Activated naive CD4-positive, alpha-beta T cell treated with anti-CD3 and anti-CD28 coated beads, Interleukin-2, amount 50 U/mL, for 24 hours (primary cell): ENCODE measurements around the gene PVALEF.

Experiments
- H3K27ac Mint-ChIP-seq: one replicate; pipeline ENCODE4 v1.8.0; 2021; ENCODE audit warnings: mild to moderate bottlenecking, mixed read lengths
- H3K27me3 Mint-ChIP-seq: one replicate; pipeline ENCODE4 v1.8.0; 2021; ENCODE audit warnings: mixed read lengths
- H3K36me3 Mint-ChIP-seq: one replicate; pipeline ENCODE4 v1.8.0; 2021; ENCODE audit warnings: mixed read lengths
- H3K4me1 Mint-ChIP-seq: one replicate; pipeline ENCODE4 v1.8.0; 2021; ENCODE audit warnings: mixed read lengths
- H3K4me3 Mint-ChIP-seq: one replicate; pipeline ENCODE4 v1.8.0; 2021; ENCODE audit warnings: mild to moderate bottlenecking, mixed read lengths
- H3K9me3 Mint-ChIP-seq: one replicate; pipeline ENCODE4 v1.8.0; 2021; ENCODE audit warnings: mixed read lengths

Gene PVALEF

DNA sequence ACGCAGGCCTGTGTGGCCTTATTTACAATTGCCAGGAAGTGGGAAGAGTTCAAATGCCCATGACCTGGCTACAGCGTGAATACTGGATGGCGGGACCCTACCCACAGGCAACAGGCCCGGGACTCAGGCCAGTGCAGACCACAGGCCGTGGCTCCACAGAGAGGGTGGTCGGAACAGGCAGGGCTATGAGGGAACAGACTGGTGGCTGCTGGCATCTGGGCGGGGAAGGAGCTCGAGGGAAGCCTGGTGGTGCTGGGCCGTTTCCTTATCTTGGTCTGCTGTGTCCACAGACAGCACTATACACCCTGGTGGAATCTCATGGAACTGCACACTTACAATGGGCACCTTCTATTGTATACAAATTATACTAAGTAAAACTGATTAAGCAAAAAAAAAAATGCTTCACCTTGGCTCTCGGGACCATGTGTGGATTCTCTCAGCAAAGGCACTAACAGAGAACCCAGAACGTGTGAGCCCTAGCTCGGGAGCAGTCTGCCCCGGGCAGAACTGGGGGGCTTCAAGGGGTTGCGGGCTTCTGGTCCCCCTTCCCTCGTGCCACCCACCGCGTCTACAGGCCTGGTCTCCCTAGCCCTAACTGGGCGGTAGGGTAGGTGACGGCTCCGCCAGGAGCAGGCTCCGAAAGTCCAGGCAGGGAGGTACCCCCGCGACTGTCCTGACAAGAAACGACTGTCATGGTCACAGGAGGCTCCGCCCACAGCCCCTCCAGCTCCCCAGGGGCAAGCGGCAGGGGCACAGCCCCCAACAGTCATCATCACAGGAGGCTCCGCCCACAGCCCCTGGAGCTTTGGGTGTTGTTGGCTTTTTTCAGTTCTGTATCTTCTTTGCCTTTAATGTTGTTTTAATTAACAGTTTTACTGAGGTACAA lies 35.6 kb downstream of the PVALEF start:
- Mint-ChIP-seq H3K27ac (no peak overlapping the region), H3K4me3 (no peak overlapping the region), H3K9me3 (no peaks in the 10 kb centered on the region), H3K4me1 (no peaks in the 10 kb centered on the region), H3K27me3 (no peaks in the 10 kb centered on the region), H3K36me3 (no peaks in the 10 kb centered on the region)

DNA sequence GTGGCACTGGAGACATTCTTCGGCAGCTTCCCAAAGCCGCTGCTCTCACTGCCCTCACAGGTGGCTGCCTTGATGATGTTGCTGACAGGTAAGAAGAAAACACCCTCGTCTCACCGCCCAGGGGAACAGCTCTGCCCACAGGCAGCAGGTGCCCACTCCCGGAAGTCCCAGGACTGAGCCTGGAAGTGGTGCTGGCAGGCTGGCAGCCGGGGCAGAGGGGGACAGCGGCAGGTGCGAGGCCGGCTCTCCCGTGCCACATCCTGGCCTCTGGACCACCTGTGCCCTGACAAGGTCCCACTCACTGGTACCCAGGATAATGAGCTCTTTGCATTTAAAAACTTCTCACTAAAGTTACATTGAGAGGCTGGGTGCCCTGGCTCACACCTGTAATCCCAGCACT lies 37.0 kb downstream of the PVALEF start:
- H3K27me3 Mint-ChIP-seq = no peaks in the 10 kb centered on the region
- H3K9me3 Mint-ChIP-seq = no peaks in the 10 kb centered on the region
- H3K4me1 Mint-ChIP-seq = no peaks in the 10 kb centered on the region

DNA sequence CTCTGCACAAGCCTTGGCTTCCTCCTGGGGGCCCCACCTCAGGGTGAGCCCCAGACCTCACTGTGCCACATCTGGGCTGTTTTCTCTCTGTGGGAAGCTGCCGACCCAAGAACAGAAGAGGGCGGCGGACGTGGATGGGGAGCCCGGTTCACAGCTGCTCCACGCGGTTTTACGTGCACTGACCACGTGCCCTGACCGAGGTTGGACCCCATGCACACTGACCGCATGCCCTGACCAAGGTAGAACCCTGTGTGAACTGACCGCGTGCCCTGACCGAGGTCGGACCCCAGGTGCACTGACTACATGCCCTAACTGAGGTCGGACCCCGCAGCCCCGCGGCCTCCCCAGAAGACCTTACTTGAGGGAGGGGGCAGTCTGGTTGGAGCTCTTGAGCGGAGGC lies 37.8 kb downstream of the PVALEF start:
- no peaks in the 10 kb centered on the region for H3K36me3 Mint-ChIP-seq
- no peak overlapping the region for H3K27ac Mint-ChIP-seq
- H3K9me3 Mint-ChIP-seq = no peaks in the 10 kb centered on the region
- no peak overlapping the region for H3K4me3 Mint-ChIP-seq
- H3K27me3 Mint-ChIP-seq = no peaks in the 10 kb centered on the region
- H3K4me1 Mint-ChIP-seq = no peaks in the 10 kb centered on the region

More for the DNA sequence above, 37.0 kb downstream of the PVALEF start:
- Mint-ChIP-seq H3K4me3 (no peak overlapping the region), H3K27ac (no peak overlapping the region), H3K36me3 (no peaks in the 10 kb centered on the region)

DNA sequence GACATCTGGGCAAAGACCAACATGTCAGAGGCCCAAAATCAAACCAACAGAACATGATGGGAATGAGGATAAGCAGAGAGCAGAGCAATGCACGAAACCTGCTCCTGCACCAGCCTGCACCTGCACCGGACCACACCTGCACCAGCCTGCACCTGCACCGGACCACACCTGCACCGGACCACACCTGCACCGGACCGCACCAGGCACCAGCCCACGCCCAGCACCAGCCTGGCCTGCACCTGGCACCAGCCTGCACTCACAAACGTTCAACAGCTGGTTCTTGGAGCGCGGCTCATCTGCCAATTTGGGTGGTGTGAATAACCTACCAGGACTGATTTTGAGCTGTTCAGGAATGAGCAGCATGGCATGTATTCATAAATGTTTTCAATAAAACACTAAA lies 39.3 kb downstream of the PVALEF start:
- no peaks in the 10 kb centered on the region for H3K4me1 Mint-ChIP-seq
- no peaks in the 10 kb centered on the region for H3K9me3 Mint-ChIP-seq
- no peak overlapping the region for H3K4me3 Mint-ChIP-seq
- no peaks in the 10 kb centered on the region for H3K36me3 Mint-ChIP-seq
- no peaks in the 10 kb centered on the region for H3K27me3 Mint-ChIP-seq
- H3K27ac Mint-ChIP-seq = no peak overlapping the region

DNA sequence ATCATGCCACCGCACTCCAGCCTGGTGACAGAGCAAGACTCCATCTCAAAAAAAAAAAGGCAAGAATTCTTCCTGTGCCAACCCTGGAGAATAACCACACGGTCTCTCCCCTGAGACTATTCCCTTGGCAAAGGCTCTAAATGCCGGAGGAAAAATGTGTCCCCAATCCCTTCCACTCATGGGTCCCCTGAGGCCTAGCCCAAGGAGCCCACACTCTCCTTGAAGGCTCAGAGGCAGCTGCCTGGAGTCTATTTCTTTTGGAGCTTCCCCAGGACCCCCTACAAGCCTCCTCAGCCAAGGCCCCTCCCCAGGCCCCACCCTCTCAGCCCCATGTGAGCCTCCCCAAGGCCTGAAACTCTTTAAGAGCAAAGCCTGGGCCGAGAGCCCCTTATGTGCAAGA lies 40.9 kb downstream of the PVALEF start:
- Mint-ChIP-seq H3K27me3 (no peaks in the 10 kb centered on the region), H3K36me3 (no peaks in the 10 kb centered on the region), H3K27ac (no peak overlapping the region), H3K4me1 (no peaks in the 10 kb centered on the region), H3K9me3 (no peaks in the 10 kb centered on the region), H3K4me3 (no peak overlapping the region)

DNA sequence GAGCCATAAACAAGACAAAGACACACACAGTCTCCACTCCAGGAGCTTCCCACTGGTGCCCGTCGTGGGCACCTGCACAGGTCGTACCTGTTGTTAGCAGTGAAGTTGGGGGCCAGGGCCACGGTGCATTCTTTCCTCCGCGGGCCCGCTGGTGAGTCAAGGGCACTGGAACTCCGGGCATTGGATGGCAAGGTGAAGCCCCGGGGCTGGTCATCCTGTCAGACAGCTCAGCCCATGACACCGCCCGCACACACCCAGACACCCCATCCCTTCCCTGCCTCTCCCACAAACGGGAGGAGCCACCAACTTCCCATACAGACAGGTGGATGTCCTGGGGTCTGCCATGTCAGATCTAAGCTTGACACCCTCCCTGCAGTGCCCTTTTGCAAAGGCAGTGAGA lies 41.4 kb downstream of the PVALEF start:
- no peak overlapping the region for H3K4me3 Mint-ChIP-seq
- no peaks in the 10 kb centered on the region for H3K9me3 Mint-ChIP-seq
- H3K27me3 Mint-ChIP-seq = no peaks in the 10 kb centered on the region
- no peaks in the 10 kb centered on the region for H3K4me1 Mint-ChIP-seq
- H3K36me3 Mint-ChIP-seq = no peaks in the 10 kb centered on the region
- no peak overlapping the region for H3K27ac Mint-ChIP-seq

DNA sequence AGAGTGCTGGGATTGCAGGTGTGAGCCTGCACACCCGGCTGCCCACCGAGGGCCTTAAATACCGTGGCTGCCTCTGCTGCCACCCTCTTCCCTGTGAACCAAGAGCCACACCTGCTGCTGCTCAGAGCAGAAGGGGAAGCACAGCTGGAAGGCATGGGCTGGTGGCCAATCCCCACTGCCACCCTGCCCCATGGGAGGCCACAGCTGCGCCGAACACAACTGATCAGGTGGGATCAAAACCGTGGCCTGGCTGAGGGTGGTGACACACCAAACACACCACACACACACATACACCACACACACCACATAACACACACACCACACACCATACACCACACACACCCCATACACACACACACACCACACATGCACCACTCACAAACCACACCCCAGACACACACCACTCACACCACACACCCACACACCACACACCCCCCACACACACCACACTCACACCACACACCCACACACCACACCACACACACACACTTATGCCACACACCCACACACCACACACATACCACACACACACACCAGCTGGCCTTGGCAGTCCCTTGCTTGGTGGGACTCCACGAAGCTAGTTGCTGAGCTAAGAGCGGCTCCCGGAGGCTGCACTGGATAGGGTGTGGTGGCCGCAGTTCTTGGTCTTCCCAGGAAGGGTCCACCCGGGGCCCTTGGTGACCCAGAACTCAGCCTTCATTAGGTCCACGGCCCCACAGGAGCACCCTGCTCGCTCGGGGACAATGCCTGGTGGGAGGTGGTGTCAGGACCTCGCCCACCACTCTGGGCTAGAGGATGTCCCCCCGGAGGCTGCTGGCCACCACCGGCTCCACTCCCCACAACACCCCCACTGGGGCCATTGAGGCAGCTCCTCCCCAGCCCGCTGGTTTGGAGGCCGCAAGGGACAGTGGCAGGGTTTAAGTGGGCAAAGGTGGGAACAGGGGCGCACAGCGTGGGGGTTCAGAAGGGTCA lies 42.6 kb downstream of the PVALEF start:
- H3K36me3 Mint-ChIP-seq = no peaks in the 10 kb centered on the region
- H3K4me3 Mint-ChIP-seq = no peak overlapping the region

DNA sequence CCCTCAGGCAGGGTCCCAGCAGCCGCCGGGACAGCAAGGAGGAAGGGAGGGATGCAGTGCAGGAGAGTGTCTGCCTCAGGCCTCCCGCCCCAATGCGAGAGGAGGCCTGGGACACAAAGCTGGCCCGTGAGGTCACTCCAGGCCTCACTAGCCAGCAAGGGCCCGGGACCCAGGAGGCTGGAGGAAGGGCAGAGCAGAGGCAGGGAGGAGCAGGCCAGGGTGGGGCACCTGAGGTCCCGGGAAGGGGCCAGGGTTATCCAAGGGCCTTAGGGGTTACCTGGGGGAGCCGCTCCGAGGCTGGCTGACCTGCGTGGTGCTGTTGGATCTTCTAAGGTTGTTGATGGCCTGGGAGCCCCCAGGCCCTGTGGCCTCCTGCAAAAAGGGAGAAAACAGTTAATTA lies 43.3 kb downstream of the PVALEF start:
- Mint-ChIP-seq H3K9me3 (no peaks in the 10 kb centered on the region), H3K4me1 (no peaks in the 10 kb centered on the region), H3K27ac (no peak overlapping the region), H3K27me3 (no peaks in the 10 kb centered on the region), H3K36me3 (no peaks in the 10 kb centered on the region), H3K4me3 (no peak overlapping the region)

More for the DNA sequence above, 42.6 kb downstream of the PVALEF start:
- no peak overlapping the region for H3K27ac Mint-ChIP-seq
- no peaks in the 10 kb centered on the region for H3K4me1 Mint-ChIP-seq
- H3K9me3 Mint-ChIP-seq = no peaks in the 10 kb centered on the region
- no peaks in the 10 kb centered on the region for H3K27me3 Mint-ChIP-seq

DNA sequence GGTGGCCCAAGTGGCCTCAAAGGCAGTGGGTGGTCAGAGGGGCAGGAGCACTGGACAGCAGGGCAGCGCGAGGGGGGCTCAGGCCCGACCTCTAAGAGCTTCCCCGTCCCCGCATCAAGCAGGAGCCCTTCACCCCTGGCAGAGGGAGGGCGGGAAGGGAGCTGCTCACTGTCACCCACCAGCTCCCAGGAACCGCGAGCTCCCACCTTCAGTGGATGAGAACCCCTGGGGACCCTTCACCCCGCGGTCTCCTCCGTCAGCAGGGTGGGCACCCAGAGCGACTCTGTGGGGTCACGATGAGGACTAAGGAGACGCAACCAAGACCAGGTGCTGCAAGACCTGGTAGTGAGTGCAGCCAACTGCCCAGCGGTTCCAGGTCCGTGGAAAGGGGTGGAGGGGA lies 43.8 kb downstream of the PVALEF start:
- Mint-ChIP-seq H3K4me3 (no peak overlapping the region), H3K4me1 (no peaks in the 10 kb centered on the region), H3K27me3 (no peaks in the 10 kb centered on the region), H3K27ac (no peak overlapping the region), H3K36me3 (no peaks in the 10 kb centered on the region), H3K9me3 (no peaks in the 10 kb centered on the region)

DNA sequence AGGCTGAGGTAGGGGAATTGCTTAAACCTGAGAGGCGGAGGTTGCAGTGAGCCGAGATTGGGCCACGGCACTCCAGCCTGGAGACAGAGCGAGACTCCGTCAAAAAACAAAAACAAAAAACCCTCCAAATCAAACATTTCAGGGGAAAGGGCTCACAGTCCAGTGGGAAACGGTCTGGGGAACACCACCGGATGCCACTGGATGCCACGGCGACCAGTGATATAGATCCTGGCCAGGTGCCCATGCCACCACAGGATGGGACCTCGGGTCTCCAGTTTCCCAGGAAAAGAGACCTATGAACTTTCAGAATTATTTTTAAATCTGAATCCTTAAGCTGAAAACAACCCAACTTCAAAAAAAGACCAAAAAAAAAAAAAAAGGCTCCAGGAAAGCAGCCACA lies 45.2 kb downstream of the PVALEF start:
- Mint-ChIP-seq H3K9me3 (no peaks in the 10 kb centered on the region), H3K27me3 (no peaks in the 10 kb centered on the region), H3K4me1 (no peaks in the 10 kb centered on the region), H3K36me3 (no peaks in the 10 kb centered on the region), H3K4me3 (no peak overlapping the region), H3K27ac (no peak overlapping the region)

DNA sequence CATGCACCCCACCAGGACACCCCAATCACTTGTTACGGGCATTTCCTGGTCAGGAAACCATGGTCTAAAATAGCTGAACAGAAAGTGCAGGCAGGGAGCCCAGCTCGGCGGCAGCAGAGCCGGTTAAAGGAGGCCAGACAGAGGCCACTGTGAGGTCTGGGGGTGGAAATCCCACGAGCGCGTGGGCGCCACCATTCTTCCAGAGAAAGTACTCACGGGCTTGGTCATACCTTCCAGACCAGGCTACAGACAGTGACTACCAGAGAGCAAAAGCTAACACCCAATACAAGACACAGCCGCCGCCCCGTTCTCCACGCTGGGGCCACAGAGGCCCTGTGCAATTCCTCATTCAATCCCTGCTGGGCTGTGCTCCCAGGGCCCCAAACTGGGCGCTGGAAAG lies 45.6 kb downstream of the PVALEF start:
- no peaks in the 10 kb centered on the region for H3K9me3 Mint-ChIP-seq
- H3K4me1 Mint-ChIP-seq = no peaks in the 10 kb centered on the region
- no peaks in the 10 kb centered on the region for H3K36me3 Mint-ChIP-seq
- H3K4me3 Mint-ChIP-seq = no peak overlapping the region
- no peaks in the 10 kb centered on the region for H3K27me3 Mint-ChIP-seq
- no peak overlapping the region for H3K27ac Mint-ChIP-seq

DNA sequence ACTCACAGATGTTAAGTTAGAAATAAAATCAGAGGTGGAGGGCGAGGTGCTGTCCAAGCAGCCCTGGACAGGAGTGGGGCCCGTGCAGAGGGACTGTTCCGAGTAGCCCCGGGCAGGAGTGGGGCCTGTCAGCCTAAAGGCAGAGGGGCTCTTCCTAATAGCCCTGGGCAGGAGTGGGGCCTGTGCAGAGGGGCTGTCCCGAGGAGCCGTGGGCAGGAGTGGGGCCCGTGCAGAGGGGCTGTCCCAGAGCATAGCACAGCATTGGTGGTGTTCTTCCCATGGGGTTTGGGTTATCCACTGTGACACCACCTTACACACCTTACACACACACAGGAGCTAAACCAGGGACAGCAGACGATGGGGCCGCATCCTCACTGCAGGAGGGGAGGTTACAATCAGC lies 47.1 kb downstream of the PVALEF start:
- no peak overlapping the region for H3K4me3 Mint-ChIP-seq
- no peaks in the 10 kb centered on the region for H3K27me3 Mint-ChIP-seq
- no peaks in the 10 kb centered on the region for H3K36me3 Mint-ChIP-seq
- H3K4me1 Mint-ChIP-seq = no peaks in the 10 kb centered on the region
- H3K9me3 Mint-ChIP-seq = no peaks in the 10 kb centered on the region
- no peak overlapping the region for H3K27ac Mint-ChIP-seq

DNA sequence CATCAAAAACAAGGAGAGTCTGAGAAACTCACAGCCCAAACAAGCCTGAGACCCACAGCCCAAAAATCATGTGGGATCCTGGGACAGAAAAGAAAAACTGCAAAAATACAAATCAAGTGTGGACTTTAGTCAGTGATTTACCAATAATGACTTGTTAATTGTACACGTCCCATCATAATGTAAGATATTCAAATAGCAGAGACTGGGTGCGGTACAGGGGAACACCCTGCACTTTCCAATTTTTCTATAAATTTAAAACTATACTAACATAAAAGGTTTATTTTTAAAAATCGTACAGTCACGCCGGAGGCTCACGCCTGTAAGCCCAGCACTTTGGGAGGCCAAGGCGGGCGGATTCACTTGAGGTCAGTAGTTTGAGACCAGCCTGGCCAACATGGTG lies 48.7 kb downstream of the PVALEF start:
- Mint-ChIP-seq H3K27me3 (no peaks in the 10 kb centered on the region), H3K36me3 (no peaks in the 10 kb centered on the region), H3K4me3 (no peak overlapping the region), H3K9me3 (no peaks in the 10 kb centered on the region), H3K27ac (no peak overlapping the region), H3K4me1 (no peaks in the 10 kb centered on the region)

DNA sequence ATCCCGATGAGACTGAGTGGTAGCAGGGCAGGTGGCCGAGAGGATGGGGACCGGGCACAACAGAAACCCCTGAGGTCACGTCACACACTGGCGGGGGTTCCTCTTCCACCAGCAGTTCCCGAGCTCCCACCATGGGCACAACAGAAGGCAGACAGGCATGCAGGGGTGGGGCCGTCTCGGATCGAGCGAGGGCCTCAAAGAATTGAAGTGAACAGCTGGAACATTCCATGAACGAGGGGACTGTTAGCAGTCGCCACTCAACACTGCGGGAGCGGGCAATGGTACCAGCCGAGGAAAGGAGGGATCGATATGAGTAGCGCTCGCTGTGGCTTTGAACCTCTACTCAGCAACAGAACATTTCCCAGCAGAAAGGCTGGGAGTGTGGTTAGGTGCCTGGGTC lies 52.2 kb downstream of the PVALEF start:
- Mint-ChIP-seq H3K27ac (no peak overlapping the region), H3K9me3 (no peaks in the 10 kb centered on the region), H3K27me3 (no peaks in the 10 kb centered on the region), H3K4me1 (peaks cover 5% of the 10 kb centered on the region), H3K4me3 (no peak overlapping the region), H3K36me3 (no peaks in the 10 kb centered on the region)

DNA sequence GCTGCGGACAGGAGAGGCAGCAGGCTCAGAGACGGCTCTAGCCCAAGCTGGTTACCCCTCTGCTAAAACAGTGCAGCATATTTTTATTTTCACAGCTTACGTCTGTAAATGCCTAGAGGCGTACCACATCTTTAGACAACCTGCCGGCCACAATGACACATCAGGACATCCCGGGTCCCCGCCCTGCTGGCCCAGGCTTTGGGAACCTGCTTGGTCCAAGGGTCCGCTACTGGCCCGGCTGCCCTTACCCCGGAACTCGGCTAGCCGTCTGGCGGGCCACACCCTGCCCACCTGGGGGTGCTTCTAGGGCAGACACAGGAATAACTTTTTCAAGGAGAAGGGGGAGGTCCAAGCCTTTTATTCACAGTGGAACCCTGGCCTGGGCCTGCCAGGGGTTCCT lies 53.2 kb downstream of the PVALEF start:
- Mint-ChIP-seq H3K9me3 (no peaks in the 10 kb centered on the region), H3K4me3 (no peak overlapping the region), H3K27ac (no peak overlapping the region), H3K4me1 (peaks cover 6% of the 10 kb centered on the region), H3K36me3 (no peaks in the 10 kb centered on the region), H3K27me3 (no peaks in the 10 kb centered on the region)

DNA sequence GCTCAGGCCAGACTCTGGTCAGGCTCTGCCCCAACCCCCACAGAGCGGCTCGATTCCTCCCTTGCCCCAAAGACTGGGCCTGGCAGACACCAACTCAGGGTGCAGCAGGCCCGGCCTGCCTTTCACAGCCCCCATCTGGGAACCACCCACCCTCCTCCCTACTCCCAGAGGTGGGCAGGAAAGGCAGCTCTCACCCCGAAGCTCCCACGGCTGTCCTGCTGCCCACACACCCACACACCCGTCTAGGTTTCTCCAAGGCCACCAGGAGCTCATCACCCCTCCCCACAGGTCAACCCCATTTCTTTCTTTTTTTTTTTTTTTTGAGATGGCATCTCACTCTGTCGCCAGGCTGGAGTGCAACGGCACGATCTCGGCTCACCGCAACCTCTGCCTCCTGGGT lies 53.7 kb downstream of the PVALEF start:
- no peak overlapping the region for H3K27ac Mint-ChIP-seq
- H3K27me3 Mint-ChIP-seq = no peaks in the 10 kb centered on the region
- no peak overlapping the region for H3K4me3 Mint-ChIP-seq
- H3K36me3 Mint-ChIP-seq = no peaks in the 10 kb centered on the region
- H3K4me1 Mint-ChIP-seq = peaks cover 11% of the 10 kb centered on the region
- no peaks in the 10 kb centered on the region for H3K9me3 Mint-ChIP-seq
